HG03196 (cell line): Measurements from ENCODE around the gene PRR15.
"Not testable (repeated sequence)": the region's sequence is repeated elsewhere in the genome, so short reads cannot be mapped to it uniquely, and the experiment has no call there.

Experiments
- ATAC-seq: cut with Tn5 transposase; IDR thresholded peaks from one replicate; pipeline ENCODE4 v1.9.1; 2021; ENCODE audit not compliant: unreplicated experiment

Gene PRR15, protein sequence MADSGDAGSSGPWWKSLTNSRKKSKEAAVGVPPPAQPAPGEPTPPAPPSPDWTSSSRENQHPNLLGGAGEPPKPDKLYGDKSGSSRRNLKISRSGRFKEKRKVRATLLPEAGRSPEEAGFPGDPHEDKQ

DNA sequence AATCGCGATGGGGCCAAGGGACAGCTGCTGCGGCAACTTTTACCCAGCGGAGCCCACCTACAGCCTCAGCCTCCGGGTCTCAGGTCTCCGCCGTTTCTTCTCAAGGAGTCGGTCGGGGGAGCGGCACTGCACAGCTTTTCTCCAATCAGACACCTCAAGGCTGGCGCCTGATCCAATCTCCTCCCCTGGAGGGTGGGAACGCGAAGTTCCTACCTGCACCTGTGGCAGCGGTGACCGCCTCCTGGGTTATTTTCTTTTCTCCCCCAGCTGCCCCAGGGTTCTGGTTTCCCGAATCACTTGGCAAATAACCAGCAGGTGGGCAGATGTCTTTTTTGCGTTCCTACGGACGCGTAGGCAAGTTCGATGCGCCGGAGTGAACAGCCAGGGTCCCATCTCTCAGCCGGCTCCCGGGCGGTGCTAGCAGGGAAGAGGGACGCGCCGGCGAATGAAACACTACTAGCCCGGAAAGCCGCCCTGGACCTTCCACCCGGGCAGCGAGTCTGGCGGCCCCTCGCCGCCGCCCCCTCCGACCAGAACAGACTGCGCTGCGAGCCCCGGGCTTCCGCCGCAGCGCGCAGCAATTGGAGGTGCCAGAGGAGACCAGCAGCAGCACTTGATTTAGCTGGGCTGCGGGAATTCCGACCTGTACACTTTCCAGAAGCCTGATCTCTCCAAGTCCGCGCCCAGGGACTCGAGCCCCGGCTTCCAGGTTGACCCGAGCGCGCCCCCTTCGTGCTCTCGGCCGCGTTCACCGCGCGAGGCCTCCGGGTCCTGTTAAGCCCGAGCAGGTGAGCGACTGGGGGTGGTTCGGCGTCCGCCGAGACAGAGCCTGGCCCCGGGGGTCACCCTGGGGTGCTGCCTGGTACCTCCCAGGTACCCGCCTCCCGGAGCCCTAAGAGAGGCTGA is at the start of gene PRR15:
Gene PRR15 (plus strand): TSS at position 246 of the 906 bp plus-strand sequence. CDS start 2,495 bp downstream, outside the sequence.
- no peak for ATAC-seq

- ATAC-seq: no peak
These were observed 47.1 kb upstream of the PRR15 start for GRCh38 chr7:29516491-29516890.

DNA sequence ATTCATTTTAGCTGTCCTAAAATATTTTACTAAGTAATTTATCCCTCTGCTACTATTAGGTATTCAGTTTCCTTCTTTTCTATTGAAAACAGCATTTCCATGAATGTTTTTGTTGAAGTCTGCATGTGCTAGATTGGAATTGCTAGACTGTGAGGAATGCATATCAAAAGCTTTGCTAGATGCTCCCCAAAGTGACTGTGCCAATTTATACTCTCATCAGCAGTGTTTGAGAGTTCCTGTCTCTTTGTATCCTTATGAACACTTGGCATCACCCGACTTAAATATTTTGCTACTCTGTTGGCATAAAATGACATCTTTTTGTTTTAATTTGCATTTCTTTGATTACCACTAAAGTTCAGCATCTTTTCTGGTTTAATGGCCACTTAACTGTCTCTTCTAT is 45.0 kb upstream of the PRR15 start:
- ATAC-seq: no peak

- no peak for ATAC-seq
These were observed 39.9 kb upstream of the PRR15 start for GRCh38 chr7:29523728-29524127.

- ATAC-seq: no peak
These were observed 36.0 kb upstream of the PRR15 start for GRCh38 chr7:29527505-29528108.

- ATAC-seq: not testable (repeated sequence)
These were observed 35.1 kb upstream of the PRR15 start for GRCh38 chr7:29528526-29528925.

DNA sequence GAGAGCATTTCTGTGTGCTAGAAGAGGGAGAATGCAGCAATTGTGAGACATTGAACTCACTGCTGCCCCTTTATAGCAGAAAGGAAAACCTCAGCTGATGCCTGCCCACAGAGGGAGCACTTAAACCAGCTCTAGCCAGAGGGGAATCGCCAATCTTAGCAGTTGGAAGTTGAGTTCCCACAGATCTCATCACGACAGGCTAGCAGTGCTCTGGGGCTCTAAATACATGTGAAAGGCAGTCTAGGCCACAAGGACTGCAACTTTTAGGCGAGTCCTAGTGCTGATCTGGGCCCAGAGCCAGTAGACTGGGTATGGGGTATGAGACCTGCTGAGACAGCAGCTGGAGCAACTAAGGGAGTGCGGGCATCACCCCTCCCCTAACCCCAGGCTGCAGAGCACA is 25.2 kb upstream of the PRR15 start:
- ATAC-seq: no peak

- ATAC-seq: no peak
These were observed 24.2 kb upstream of the PRR15 start for GRCh38 chr7:29539471-29539870.

- ATAC-seq: no peak
These were observed 16.2 kb upstream of the PRR15 start for GRCh38 chr7:29547421-29547820.

- ATAC-seq: no peak
These were observed 14.8 kb upstream of the PRR15 start for GRCh38 chr7:29548823-29549222.

DNA sequence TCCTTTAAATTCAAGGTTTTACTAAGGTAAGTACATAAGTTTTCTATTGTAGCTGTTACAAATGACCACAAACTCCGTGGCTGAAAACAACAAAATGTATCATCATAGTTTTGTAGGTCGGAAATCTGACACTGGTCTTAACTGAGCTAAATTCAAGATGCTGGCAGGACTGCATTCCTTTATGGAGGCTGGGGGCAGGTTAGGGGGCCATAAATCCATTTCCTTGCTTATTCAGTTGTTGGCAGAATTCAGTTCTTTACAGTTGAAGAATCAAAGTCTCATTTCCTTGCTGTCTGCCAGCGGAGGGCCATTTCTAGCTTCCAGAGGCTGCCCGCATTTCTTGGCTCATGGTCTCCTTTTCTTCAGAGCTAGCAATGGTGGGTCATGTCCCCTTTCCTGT is 11.2 kb upstream of the PRR15 start:
- no peak for ATAC-seq

- ATAC-seq: no peak
These were observed 8.6 kb upstream of the PRR15 start for GRCh38 chr7:29555061-29555460.

DNA sequence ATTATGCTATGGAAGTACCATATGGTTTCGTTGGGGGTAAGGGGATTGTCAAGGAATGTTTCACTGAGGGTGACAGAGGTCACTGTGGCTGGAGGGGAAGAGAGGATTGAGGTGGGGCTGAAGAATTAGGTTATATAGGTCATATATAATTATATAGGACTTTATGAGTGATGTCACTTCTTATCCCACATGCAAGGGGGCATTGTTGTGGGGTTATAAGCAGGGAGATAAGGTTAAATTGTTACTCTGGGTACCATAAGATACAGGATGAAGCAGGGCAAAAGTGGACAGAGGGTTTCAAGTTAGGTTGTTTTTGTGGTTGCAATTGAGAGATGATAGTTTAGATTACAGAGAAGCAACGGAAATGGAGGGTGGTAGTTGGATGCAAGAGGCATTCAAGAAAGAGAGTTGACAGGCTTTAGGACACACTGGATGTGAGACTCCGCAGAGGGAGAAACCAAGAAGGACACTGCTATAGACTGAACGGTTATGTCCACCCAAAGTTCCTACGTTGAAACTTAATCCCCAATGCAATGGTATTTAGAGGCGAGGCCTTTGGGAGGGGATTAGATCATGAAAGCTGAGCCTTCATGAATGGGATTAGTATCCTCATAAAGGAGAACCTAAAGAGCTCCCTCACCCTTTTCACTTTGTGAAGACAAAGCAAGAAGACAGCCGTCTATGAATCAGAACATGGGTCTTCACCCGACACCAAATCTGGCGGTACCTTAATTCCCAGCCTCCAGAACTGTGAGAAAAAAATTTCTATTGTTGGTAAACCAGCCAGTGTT is 7.0 kb upstream of the PRR15 start:
- ATAC-seq: no peak

DNA sequence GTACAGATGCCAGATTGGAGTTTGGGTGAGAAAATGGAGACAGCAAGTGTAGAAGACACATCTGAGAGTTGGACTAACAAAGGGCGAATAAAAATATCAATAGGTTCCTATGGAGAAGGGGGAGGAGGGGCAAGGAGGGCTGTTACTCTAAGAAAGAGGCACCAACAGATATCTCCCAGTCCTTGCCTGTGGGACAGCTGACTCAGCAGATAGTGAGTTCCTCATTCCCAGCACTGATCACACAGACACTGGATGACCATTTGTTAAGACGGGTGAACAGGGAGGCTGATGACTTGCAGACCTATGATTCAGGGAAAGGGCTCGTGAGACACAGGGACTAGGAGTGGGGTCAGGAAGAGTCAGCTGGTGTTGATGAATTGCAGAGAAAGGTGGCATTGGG is 5.7 kb upstream of the PRR15 start:
- ATAC-seq: no peak

GRCh38 chr7:29561271-29561670 is 2.4 kb upstream of the PRR15 start:
- ATAC-seq: no peak

GRCh38 chr7:29562307-29562706 is 1.3 kb upstream of the PRR15 start:
- no peak for ATAC-seq

- no peak for ATAC-seq
These were observed 1.0 kb downstream of the PRR15 start for GRCh38 chr7:29564496-29565223.

DNA sequence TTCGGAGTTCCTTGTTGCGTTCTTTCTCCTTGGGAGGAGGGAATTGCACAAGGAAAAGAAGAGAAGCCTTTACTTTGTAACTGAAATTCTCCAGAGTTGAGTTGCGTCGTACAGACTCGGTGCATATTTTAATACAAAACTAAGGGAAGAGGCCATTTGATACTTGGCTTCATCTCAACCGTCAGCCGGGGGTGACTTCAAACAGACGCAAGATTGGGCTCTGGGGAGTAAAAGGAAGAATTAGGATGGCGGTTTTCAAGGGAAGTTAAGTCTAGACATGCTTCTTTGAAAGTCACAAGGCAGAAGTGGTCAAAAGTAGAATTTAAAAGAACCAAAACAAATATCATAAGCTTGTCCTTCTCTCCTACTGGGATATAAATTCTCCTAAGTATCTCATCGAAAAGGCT is 1.6 kb downstream of the PRR15 start:
- no peak for ATAC-seq

GRCh38 chr7:29565634-29565981 is 2.0 kb downstream of the PRR15 start:
- no peak for ATAC-seq

DNA sequence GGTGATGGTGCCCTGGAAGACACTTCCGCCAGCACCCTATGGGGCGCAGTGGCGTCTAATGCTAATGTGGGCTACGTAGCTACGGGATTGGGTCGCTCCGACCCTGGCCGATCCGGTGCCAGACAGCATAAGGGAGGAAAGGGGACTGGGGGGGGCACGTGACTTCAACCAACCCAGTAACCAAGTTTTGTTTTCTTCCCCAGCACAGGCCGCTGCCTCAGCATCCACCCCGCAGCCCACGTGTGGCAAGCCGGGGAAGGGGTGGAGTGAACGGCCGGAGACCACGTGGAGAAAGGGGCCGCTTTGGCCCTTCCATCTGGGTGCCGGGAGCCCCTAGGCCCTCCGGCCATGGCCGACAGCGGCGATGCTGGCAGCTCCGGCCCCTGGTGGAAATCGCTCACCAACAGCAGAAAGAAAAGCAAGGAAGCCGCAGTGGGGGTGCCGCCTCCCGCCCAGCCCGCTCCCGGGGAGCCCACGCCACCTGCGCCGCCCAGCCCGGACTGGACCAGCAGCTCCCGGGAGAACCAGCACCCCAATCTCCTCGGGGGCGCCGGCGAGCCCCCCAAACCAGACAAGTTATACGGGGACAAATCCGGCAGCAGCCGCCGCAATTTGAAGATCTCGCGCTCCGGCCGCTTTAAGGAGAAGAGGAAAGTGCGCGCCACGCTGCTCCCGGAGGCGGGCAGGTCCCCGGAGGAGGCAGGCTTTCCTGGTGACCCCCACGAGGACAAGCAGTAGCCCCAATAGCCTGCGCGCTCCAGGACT is 2.5 kb downstream of the PRR15 start:
- ATAC-seq: no peak
